ENCODE data around the gene TMEM239. TPM values are rescaled to one million over a fixed set of nuclear protein-coding genes. Genes with fewer than 3 reads are reported as not detected.

The TMEM239 gene
- total RNA-seq, 2 experiments from 2014 or later = not detected

- no peak for TF ChIP-seq CTCF (IDR thresholded peaks at IDR 0.05)
- Mint-ChIP-seq H3K4me3 (no peak overlapping the region), H3K4me1 (ENCODE audit: low read depth) (peaks cover 8% of the 10 kb centered on the region), H3K27me3 (peaks cover 63% of the 10 kb centered on the region), H3K27ac (no peak overlapping the region), H3K36me3 (ENCODE audit: low read depth) (no peaks in the 10 kb centered on the region), H3K9me3 (peaks cover 5% of the 10 kb centered on the region)
- Histone ChIP-seq H3K4me1 (ENCODE audit: insufficient read depth, low read length) (peaks cover 3% of the 10 kb centered on the region), H3K36me3 (ENCODE audit: insufficient read depth, low read length) (no peaks in the 10 kb centered on the region), H3K27ac (ENCODE audit: low read depth in 1 of 2, low read length in 2 of 2) (no peak overlapping the region), H3K27me3 (ENCODE audit: control insufficient read depth in 1 of 2, insufficient read depth in 2 of 2, low read length in 2 of 2) (peaks cover 2 to 5% of the 10 kb centered on the region in 2 experiments), H3K9me3 (ENCODE audit: control insufficient read depth in 1 of 2, insufficient read depth in 1 of 2, low read length in 2 of 2) (peaks cover 0 to 6% of the 10 kb centered on the region in 2 experiments), H3K4me3 (ENCODE audit: low read length) (no peak overlapping the region)
- ATAC-seq (ENCODE audit: poor library complexity) = no peak
- ChIA-PET POLR2A (no interaction called here), CTCF (no interaction called here)
- no peak for DNase-seq
- intact Hi-C loops (cut with DNase I, micrococcal nuclease) = no loop called here
These were observed 793 bp upstream of the TMEM239 start for GRCh38 chr20:2815242-2815900.

GRCh38 chr20:2816583-2817340 lies 598 bp downstream of the TMEM239 start:
- Histone ChIP-seq H3K27me3 (ENCODE audit: control insufficient read depth in 1 of 2, insufficient read depth in 2 of 2, low read length in 2 of 2) (peaks cover 4 to 10% of the 10 kb centered on the region in 2 experiments), H3K9me3 (ENCODE audit: control insufficient read depth in 1 of 2, insufficient read depth in 1 of 2, low read length in 2 of 2) (peaks cover 0 to 6% of the 10 kb centered on the region in 2 experiments), H3K4me3 (ENCODE audit: low read length) (no peak overlapping the region), H3K4me1 (ENCODE audit: insufficient read depth, low read length) (peaks cover 17% of the 10 kb centered on the region), H3K36me3 (ENCODE audit: insufficient read depth, low read length) (no peaks in the 10 kb centered on the region), H3K27ac (ENCODE audit: low read depth in 1 of 2, low read length in 2 of 2) (no peak overlapping the region)
- no peak overlapping the region for H3K27ac Mint-ChIP-seq
- TF ChIP-seq CTCF (IDR thresholded peaks at IDR 0.05) = no peak
- ATAC-seq (ENCODE audit: poor library complexity) = peak; percentile 37
- DNase-seq = peak in 4 of 14 experiments; percentile 20 to 46 (median 32)
- POLR2A ChIA-PET = no interaction called here
- H3K4me1 Mint-ChIP-seq (ENCODE audit: low read depth) = peaks cover 16% of the 10 kb centered on the region
- H3K36me3 Mint-ChIP-seq (ENCODE audit: low read depth) = no peaks in the 10 kb centered on the region
- H3K27me3 Mint-ChIP-seq = peaks cover 58% of the 10 kb centered on the region
- CTCF ChIA-PET = no interaction called here
- peaks cover 5% of the 10 kb centered on the region for H3K9me3 Mint-ChIP-seq
- intact Hi-C loops (cut with DNase I, micrococcal nuclease) = no loop called here
- H3K4me3 Mint-ChIP-seq = no peak overlapping the region

- no peak overlapping the region for H3K27ac Mint-ChIP-seq
- no peaks in the 10 kb centered on the region for H3K36me3 ChIP-seq (ENCODE audit: insufficient read depth, low read length)
- CTCF ChIA-PET = no interaction called here
- peaks cover 22% of the 10 kb centered on the region for H3K4me1 Mint-ChIP-seq (ENCODE audit: low read depth)
- peaks cover 4 to 10% of the 10 kb centered on the region in 2 experiments for H3K27me3 ChIP-seq (ENCODE audit: control insufficient read depth in 1 of 2, insufficient read depth in 2 of 2, low read length in 2 of 2)
- H3K36me3 Mint-ChIP-seq (ENCODE audit: low read depth) = no peaks in the 10 kb centered on the region
- POLR2A ChIA-PET = no interaction called here
- ATAC-seq (ENCODE audit: poor library complexity) (no peak), DNase-seq (no peak)
- intact Hi-C loops (cut with DNase I, micrococcal nuclease) = no loop called here
- peaks cover 2% of the 10 kb centered on the region for H3K9me3 Mint-ChIP-seq
- no peak overlapping the region for H3K27ac ChIP-seq (ENCODE audit: low read depth in 1 of 2, low read length in 2 of 2)
- H3K4me3 ChIP-seq (ENCODE audit: low read length) = no peak overlapping the region
- no peak for TF ChIP-seq CTCF (IDR thresholded peaks at IDR 0.05)
- H3K4me3 Mint-ChIP-seq = no peak overlapping the region
- peaks cover 57% of the 10 kb centered on the region for H3K27me3 Mint-ChIP-seq
- H3K9me3 ChIP-seq (ENCODE audit: control insufficient read depth in 1 of 2, insufficient read depth in 1 of 2, low read length in 2 of 2) = peaks cover 0 to under 1% of the 10 kb centered on the region in 2 experiments
- H3K4me1 ChIP-seq (ENCODE audit: insufficient read depth, low read length) = peaks cover 22% of the 10 kb centered on the region
These were observed 1.2 kb downstream of the TMEM239 start for GRCh38 chr20:2817341-2817726.

All from CD4-positive, alpha-beta T cell (primary cell).